Lung microvascular endothelial cell (primary cell): ENCODE data around the gene ZNF609. TPM values are rescaled to one million over a fixed set of nuclear protein-coding genes. Genes with fewer than 3 reads are reported as not detected.
"Not testable (repeated sequence)": the region's sequence is repeated elsewhere in the genome, so short reads cannot be mapped to it uniquely, and the experiment has no call there.

Experiments used
- DNase-seq, 2 donors: peaks; one replicate each; pipeline versions ENCODE4 v3.0.0 to v3.0.0-alpha.2; 2010; ENCODE audit warnings: low read depth in 2 of 2
- total RNA-seq: library from RNA; depleted of rRNA; stranded (reverse); fragments of >200 nt; gene quantifications from 2 replicates; pipeline ENCODE4 v1.2.1, GENCODE V29; 2014

The ZNF609 gene
- total RNA-seq, 1 donor from 2014 or later: 19.8 TPM

GRCh38 chr15:64580696-64581407 lies 120.5 kb downstream of the ZNF609 start:
- DNase-seq: no peak

- DNase-seq: no peak
Observed at GRCh38 chr15:64581408-64581761, 121.0 kb downstream of the ZNF609 start.

GRCh38 chr15:64582202-64582601 lies 121.8 kb downstream of the ZNF609 start:
- peak in 1 of 2 donors; percentile 22 for DNase-seq

GRCh38 chr15:64583519-64583918 lies 123.1 kb downstream of the ZNF609 start:
- no peak for DNase-seq

GRCh38 chr15:64583983-64584382 lies 123.6 kb downstream of the ZNF609 start:
- no peak for DNase-seq

- peak in 1 of 2 donors; percentile 29 for DNase-seq
Observed at GRCh38 chr15:64586259-64586870, 126.0 kb downstream of the ZNF609 start.

- DNase-seq: no peak
Observed at GRCh38 chr15:64586984-64587383, 126.6 kb downstream of the ZNF609 start.

- no peak for DNase-seq
Observed at GRCh38 chr15:64589435-64590084, 129.2 kb downstream of the ZNF609 start.

GRCh38 chr15:64592845-64593244 lies 132.5 kb downstream of the ZNF609 start:
- DNase-seq: not testable (repeated sequence)

GRCh38 chr15:64596701-64597476 lies 136.5 kb downstream of the ZNF609 start:
- peak; percentile 48 to 65 for DNase-seq

GRCh38 chr15:64597477-64597822 lies 137.1 kb downstream of the ZNF609 start:
- peak in 1 of 2 donors; percentile 42 for DNase-seq

- DNase-seq: no peak
Observed at GRCh38 chr15:64599226-64599625, 138.8 kb downstream of the ZNF609 start.

- peak in 1 of 2 donors; percentile 35 for DNase-seq
Observed at GRCh38 chr15:64599716-64600115, 139.3 kb downstream of the ZNF609 start.

GRCh38 chr15:64600794-64601193 lies 140.4 kb downstream of the ZNF609 start:
- DNase-seq: no peak

- no peak for DNase-seq
Observed at GRCh38 chr15:64604319-64604718, 143.9 kb downstream of the ZNF609 start.

GRCh38 chr15:64607416-64607815 lies 147.0 kb downstream of the ZNF609 start:
- not testable (repeated sequence) for DNase-seq

- no peak for DNase-seq
Observed at GRCh38 chr15:64610257-64610919, 150.0 kb downstream of the ZNF609 start.

- no peak for DNase-seq
Observed at GRCh38 chr15:64611085-64611725, 150.8 kb downstream of the ZNF609 start.

- no peak for DNase-seq
Observed at GRCh38 chr15:64614519-64614918, 154.1 kb downstream of the ZNF609 start.

- no peak for DNase-seq
Observed at GRCh38 chr15:64617727-64618126, 157.3 kb downstream of the ZNF609 start.

GRCh38 chr15:64618138-64618537 lies 157.8 kb downstream of the ZNF609 start:
- no peak for DNase-seq
